Activated naive CD8-positive, alpha-beta T cell treated with anti-CD3 and anti-CD28 coated beads, Interleukin-2, amount 10 ng/mL, durations not matched to agents 7 days and 5 days (primary cell): ENCODE results near the gene PSMA5. TPM values are rescaled to one million over a fixed set of nuclear protein-coding genes. Genes with fewer than 3 reads are reported as not detected.

ENCODE experiments used
- ATAC-seq: fragments of 150-1000 bp; cut with Tn5 transposase; one replicate; pipeline ENCODE4 v1.10.0; 2021; ENCODE audit warnings: low read depth, moderate library complexity
- POLR2A ChIA-PET: fragments of 350-600 bp; sonication (Branson Sonifier 250); formaldehyde crosslinking; loops from one replicate; lab custom pipeline; 2021; ENCODE audit warnings: antibody characterized with exemption; lab: Charles Lee
- DNase-seq: peaks from one replicate; pipeline ENCODE4 v3.0.0; 2021
- H3K27ac Mint-ChIP-seq: one replicate; pipeline ENCODE4 v1.8.0; 2022; ENCODE audit warnings: mild to moderate bottlenecking, mixed read lengths
- H3K27me3 Mint-ChIP-seq: one replicate; pipeline ENCODE4 v1.8.0; 2022; ENCODE audit warnings: mild to moderate bottlenecking, moderate library complexity, mixed read lengths
- H3K36me3 Mint-ChIP-seq: one replicate; pipeline ENCODE4 v1.8.0; 2021; ENCODE audit warnings: mild to moderate bottlenecking, mixed read lengths
- H3K4me1 Mint-ChIP-seq: one replicate; pipeline ENCODE4 v1.8.0; 2021; ENCODE audit warnings: mixed read lengths
- H3K4me3 Mint-ChIP-seq: one replicate; pipeline ENCODE4 v1.8.0; 2022; ENCODE audit warnings: mild to moderate bottlenecking, moderate library complexity, mixed read lengths
- H3K9me3 Mint-ChIP-seq: one replicate; pipeline ENCODE4 v1.8.0; 2021; ENCODE audit warnings: mixed read lengths
- total RNA-seq, 2 experiments: library from RNA; stranded (reverse); gene quantifications; one replicate each; pipeline ENCODE4 v1.2.3, GENCODE V29; 2021

PSMA5 gene
- total RNA-seq, 2 experiments from 2014 or later, result 135 TPM

GRCh38 chr1:109394591-109395281 lies 31.5 kb downstream of the PSMA5 start:
- no peaks in the 10 kb centered on the region for H3K9me3 Mint-ChIP-seq
- DNase-seq (no peak), ATAC-seq (no peak)
- POLR2A ChIA-PET, result no interaction called here
- peaks cover 39% of the 10 kb centered on the region for H3K27me3 Mint-ChIP-seq
- H3K27ac Mint-ChIP-seq, result no peak overlapping the region
- H3K36me3 Mint-ChIP-seq, result peaks cover 3% of the 10 kb centered on the region
- H3K4me1 Mint-ChIP-seq, result peaks cover 41% of the 10 kb centered on the region
- no peak overlapping the region for H3K4me3 Mint-ChIP-seq

- Mint-ChIP-seq H3K4me1 (peaks cover 41% of the 10 kb centered on the region), H3K27ac (no peak overlapping the region), H3K27me3 (peaks cover 39% of the 10 kb centered on the region), H3K36me3 (peaks cover 3% of the 10 kb centered on the region), H3K9me3 (no peaks in the 10 kb centered on the region), H3K4me3 (no peak overlapping the region)
- POLR2A ChIA-PET, result interaction anchor here (1.1 kb wide), 1 partner anchor 111 kb away, joined by 4 read pairs; the partner anchor contains the start of gene PSRC1
- ATAC-seq, result no peak
- DNase-seq, result no peak
These were observed 32.5 kb downstream of the PSMA5 start for GRCh38 chr1:109393617-109394233.

GRCh38 chr1:109392788-109393616 lies 33.2 kb downstream of the PSMA5 start:
- POLR2A ChIA-PET, result interaction anchor here (0.5 to 1.1 kb wide), 2 partner anchors 9 to 110 kb away, joined by 4 read pairs; partner anchors contain the start of gene PSRC1
- Mint-ChIP-seq H3K4me3 (no peak overlapping the region), H3K27me3 (peaks cover 37% of the 10 kb centered on the region), H3K9me3 (no peaks in the 10 kb centered on the region), H3K27ac (peak overlapping the region; percentile 6), H3K36me3 (peaks cover 3% of the 10 kb centered on the region), H3K4me1 (peaks cover 35% of the 10 kb centered on the region)
- ATAC-seq (no peak), DNase-seq (no peak)

DNA sequence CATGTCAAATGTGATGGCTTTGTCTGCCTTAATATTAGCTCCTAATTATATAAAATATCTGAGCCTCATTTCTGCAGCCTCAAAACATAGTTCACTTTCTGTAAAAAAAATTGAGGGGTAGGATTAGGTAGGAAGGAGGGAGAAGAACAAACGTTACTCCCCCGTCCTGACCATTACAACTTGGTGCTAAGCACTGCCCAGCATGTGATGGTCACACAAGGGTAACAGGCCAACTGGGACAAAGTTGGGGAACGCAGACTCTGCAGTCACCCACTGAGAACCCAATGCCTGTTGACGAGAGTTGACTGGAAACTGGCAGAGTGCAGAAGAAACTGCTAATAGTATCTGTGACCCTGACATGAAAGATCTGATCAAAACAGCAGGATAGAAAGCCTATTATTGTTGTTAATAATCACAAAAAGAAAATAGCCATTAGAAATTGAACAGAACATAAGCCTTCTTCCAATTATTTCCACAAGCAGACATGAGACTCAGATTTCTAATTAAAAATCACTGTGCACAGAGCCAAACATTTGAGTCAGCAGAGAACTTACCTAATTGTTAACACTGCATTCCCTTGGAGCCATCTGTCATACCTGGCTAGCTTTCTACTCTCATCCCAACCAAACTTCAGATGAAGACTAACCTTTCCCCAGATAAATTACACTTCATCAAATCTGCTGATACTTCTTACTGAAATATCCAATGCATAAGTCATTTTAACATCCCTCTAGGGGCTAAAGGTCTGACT lies 34.0 kb downstream of the PSMA5 start:
- H3K27ac Mint-ChIP-seq, result no peak overlapping the region
- H3K27me3 Mint-ChIP-seq, result peaks cover 36% of the 10 kb centered on the region
- POLR2A ChIA-PET, result interaction anchor here (1.1 kb wide), 1 partner anchor 109 kb away, joined by 4 read pairs; the partner anchor contains the start of gene PSRC1
- no peak for ATAC-seq
- H3K9me3 Mint-ChIP-seq, result no peaks in the 10 kb centered on the region
- H3K4me1 Mint-ChIP-seq, result peaks cover 35% of the 10 kb centered on the region
- DNase-seq, result no peak
- H3K4me3 Mint-ChIP-seq, result no peak overlapping the region
- peaks cover 3% of the 10 kb centered on the region for H3K36me3 Mint-ChIP-seq

- Mint-ChIP-seq H3K9me3 (no peaks in the 10 kb centered on the region), H3K27me3 (peaks cover 30% of the 10 kb centered on the region), H3K4me3 (no peak overlapping the region), H3K4me1 (peaks cover 32% of the 10 kb centered on the region), H3K27ac (no peak overlapping the region), H3K36me3 (peaks cover 3% of the 10 kb centered on the region)
- DNase-seq, result no peak
- no peak for ATAC-seq
- POLR2A ChIA-PET, result no interaction called here
These were observed 34.6 kb downstream of the PSMA5 start for GRCh38 chr1:109391626-109392025.

GRCh38 chr1:109391157-109391556 lies 35.1 kb downstream of the PSMA5 start:
- H3K4me3 Mint-ChIP-seq, result no peak overlapping the region
- POLR2A ChIA-PET, result interaction anchor here (0.6 kb wide), 1 partner anchor 888 kb away, joined by 4 read pairs; no protein-coding TSS in a partner anchor
- no peak overlapping the region for H3K27ac Mint-ChIP-seq
- H3K4me1 Mint-ChIP-seq, result peaks cover 30% of the 10 kb centered on the region
- peaks cover 3% of the 10 kb centered on the region for H3K36me3 Mint-ChIP-seq
- DNase-seq (no peak), ATAC-seq (no peak)
- H3K9me3 Mint-ChIP-seq, result no peaks in the 10 kb centered on the region
- H3K27me3 Mint-ChIP-seq, result peaks cover 25% of the 10 kb centered on the region

- peaks cover 13% of the 10 kb centered on the region for H3K27me3 Mint-ChIP-seq
- no peaks in the 10 kb centered on the region for H3K9me3 Mint-ChIP-seq
These were observed 36.5 kb downstream of the PSMA5 start for GRCh38 chr1:109389638-109390341.

GRCh38 chr1:109388884-109389637 lies 37.2 kb downstream of the PSMA5 start:
- Mint-ChIP-seq H3K36me3 (peaks cover 5% of the 10 kb centered on the region), H3K4me3 (no peak overlapping the region), H3K9me3 (no peaks in the 10 kb centered on the region), H3K27ac (no peak overlapping the region), H3K4me1 (peaks cover 24% of the 10 kb centered on the region), H3K27me3 (peaks cover 8% of the 10 kb centered on the region)
- DNase-seq (no peak), ATAC-seq (no peak)
- POLR2A ChIA-PET, result no interaction called here

More at GRCh38 chr1:109389638-109390341, 36.5 kb downstream of the PSMA5 start:
- Mint-ChIP-seq H3K4me3 (no peak overlapping the region), H3K36me3 (peaks cover 5% of the 10 kb centered on the region), H3K27ac (no peak overlapping the region), H3K4me1 (peaks cover 25% of the 10 kb centered on the region)
- ATAC-seq, result no peak
- POLR2A ChIA-PET, result no interaction called here
- DNase-seq, result no peak

DNA sequence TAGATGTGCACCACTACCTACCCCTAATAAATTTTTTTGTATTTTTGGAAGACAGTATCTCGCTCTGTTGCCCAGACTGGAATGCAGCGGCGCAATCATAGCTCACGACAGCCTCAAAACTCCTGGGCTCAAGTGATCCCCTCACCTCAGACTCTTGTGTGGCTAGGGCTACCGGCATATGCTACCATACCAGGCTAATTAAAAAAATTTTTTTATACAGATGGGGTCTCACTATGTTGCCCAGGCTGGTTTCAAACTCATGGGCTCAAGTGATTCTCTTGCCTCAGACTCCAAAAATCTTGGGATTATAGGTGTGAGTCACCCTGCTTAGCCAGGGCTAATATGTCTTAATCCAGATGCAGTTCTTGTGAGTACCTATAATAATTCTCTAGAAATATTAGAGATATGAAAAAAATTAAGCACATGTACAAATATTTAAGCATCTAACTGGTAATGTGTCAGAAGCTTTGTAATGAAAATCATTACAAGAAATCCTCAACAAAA lies 38.0 kb downstream of the PSMA5 start:
- Mint-ChIP-seq H3K27ac (no peak overlapping the region), H3K36me3 (peaks cover 5% of the 10 kb centered on the region), H3K27me3 (peaks cover 8% of the 10 kb centered on the region), H3K4me3 (no peak overlapping the region), H3K4me1 (peaks cover 19% of the 10 kb centered on the region), H3K9me3 (no peaks in the 10 kb centered on the region)
- POLR2A ChIA-PET, result no interaction called here
- no peak for DNase-seq
- no peak for ATAC-seq

- H3K27ac Mint-ChIP-seq, result no peak overlapping the region
- DNase-seq (no peak), ATAC-seq (no peak)
- peaks cover 10% of the 10 kb centered on the region for H3K4me1 Mint-ChIP-seq
- H3K9me3 Mint-ChIP-seq, result no peaks in the 10 kb centered on the region
- H3K4me3 Mint-ChIP-seq, result no peak overlapping the region
- peaks cover 5% of the 10 kb centered on the region for H3K36me3 Mint-ChIP-seq
- peaks cover 5% of the 10 kb centered on the region for H3K27me3 Mint-ChIP-seq
- POLR2A ChIA-PET, result no interaction called here
These were observed 40.1 kb downstream of the PSMA5 start for GRCh38 chr1:109386054-109386717.

DNA sequence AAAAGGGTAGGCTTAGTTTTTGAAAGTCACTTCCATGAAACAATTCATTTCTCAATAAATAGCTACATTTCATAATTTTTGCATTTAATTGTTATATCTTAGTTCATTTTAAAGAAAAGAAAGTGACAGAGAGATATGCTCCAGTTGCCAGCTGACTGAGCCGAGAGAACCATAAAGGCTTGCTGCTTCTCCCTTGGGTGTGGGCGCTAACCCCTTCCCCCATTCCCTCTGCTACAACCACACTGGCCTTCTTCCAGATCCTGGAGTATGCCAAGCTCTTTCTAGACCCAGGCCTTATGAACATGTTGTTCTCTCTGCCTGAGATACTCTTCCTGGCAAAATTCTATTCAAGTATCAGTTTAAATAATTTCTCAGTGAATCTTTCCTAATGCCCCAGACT lies 40.8 kb downstream of the PSMA5 start:
- Mint-ChIP-seq H3K4me3 (no peak overlapping the region), H3K9me3 (no peaks in the 10 kb centered on the region), H3K27me3 (peaks cover 5% of the 10 kb centered on the region), H3K27ac (no peak overlapping the region), H3K4me1 (peaks cover 10% of the 10 kb centered on the region), H3K36me3 (peaks cover 5% of the 10 kb centered on the region)
- no peak for DNase-seq
- POLR2A ChIA-PET, result no interaction called here
- no peak for ATAC-seq
